ENCODE measurements around the gene FLVCR1.

Gene FLVCR1

GRCh38 chr1:212935387-212935981 is 77.4 kb downstream of the FLVCR1 start:
- ChIA-PET POLR2A (ENCODE audit: low non-redundant PET) (no interaction called here), CTCF (no interaction called here)
- no peak overlapping the region for H3K27ac ChIP-seq
- DNase-seq (ENCODE audit: low spot score), result no peak
- TF ChIP-seq CTCF (conservative IDR thresholded peaks at IDR 0.05; ENCODE audit: low read depth), result no peak

DNA sequence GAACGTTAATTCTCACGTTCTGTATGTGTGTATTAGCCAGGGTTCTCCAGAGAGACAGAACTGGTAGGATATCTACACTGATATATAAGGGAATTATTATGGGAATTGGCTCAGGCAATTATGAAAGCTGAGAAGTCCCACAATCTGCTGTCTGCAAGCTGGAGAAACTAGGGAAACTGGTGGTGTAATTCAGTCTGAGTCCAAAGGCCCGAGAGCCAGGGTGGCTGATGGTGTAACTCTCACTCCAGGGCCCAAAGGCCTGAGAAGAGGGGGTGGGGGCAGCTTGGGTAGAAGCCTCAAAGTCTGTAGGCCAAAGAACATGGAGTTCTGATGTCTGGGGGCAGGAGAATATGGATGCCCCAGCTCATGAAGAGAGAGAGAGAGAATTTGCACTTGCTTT is 79.0 kb downstream of the FLVCR1 start:
- H3K27ac ChIP-seq, result no peak overlapping the region
- ChIA-PET POLR2A (ENCODE audit: low non-redundant PET) (no interaction called here), CTCF (interaction anchor here (0.6 kb wide), 1 partner anchor 482 kb away, joined by 4 read pairs; no protein-coding TSS in a partner anchor)
- no peak for TF ChIP-seq CTCF (conservative IDR thresholded peaks at IDR 0.05; ENCODE audit: low read depth)
- DNase-seq (ENCODE audit: low spot score), result no peak

- POLR2A ChIA-PET (ENCODE audit: low non-redundant PET), result no interaction called here
- H3K27ac ChIP-seq, result no peak overlapping the region
- CTCF ChIA-PET, result interaction anchor here (0.5 to 0.7 kb wide), 4 partner anchors 14 to 274 kb away, joined by 3 to 4 read pairs (median 3); no protein-coding TSS in a partner anchor
- TF ChIP-seq CTCF (conservative IDR thresholded peaks at IDR 0.05; ENCODE audit: low read depth), result no peak
- DNase-seq (ENCODE audit: low spot score), result no peak
These were observed 80.8 kb downstream of the FLVCR1 start for GRCh38 chr1:212938846-212939245.

DNA sequence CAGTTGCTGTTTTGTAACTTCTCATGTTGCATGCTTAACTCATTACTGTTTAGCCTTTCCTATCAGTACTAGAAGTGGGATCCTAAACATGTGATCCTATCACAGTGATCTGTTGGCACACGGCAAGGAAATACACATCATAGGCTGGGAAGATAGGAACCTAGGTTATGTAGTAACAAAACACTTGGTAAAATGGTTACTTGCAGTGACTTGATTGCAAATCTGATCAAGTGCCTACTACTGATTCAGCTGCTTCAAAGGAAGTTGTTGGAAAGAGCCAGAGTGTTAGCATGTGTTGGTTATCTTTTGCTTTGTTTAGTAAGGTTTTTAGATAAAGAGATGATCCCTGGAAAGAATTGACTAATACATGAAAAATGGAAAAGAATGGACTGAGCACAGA is 83.4 kb downstream of the FLVCR1 start:
- ChIA-PET POLR2A (ENCODE audit: low non-redundant PET) (no interaction called here), CTCF (no interaction called here)
- no peak for TF ChIP-seq CTCF (conservative IDR thresholded peaks at IDR 0.05; ENCODE audit: low read depth)
- no peak overlapping the region for H3K27ac ChIP-seq
- no peak for DNase-seq (ENCODE audit: low spot score)

DNA sequence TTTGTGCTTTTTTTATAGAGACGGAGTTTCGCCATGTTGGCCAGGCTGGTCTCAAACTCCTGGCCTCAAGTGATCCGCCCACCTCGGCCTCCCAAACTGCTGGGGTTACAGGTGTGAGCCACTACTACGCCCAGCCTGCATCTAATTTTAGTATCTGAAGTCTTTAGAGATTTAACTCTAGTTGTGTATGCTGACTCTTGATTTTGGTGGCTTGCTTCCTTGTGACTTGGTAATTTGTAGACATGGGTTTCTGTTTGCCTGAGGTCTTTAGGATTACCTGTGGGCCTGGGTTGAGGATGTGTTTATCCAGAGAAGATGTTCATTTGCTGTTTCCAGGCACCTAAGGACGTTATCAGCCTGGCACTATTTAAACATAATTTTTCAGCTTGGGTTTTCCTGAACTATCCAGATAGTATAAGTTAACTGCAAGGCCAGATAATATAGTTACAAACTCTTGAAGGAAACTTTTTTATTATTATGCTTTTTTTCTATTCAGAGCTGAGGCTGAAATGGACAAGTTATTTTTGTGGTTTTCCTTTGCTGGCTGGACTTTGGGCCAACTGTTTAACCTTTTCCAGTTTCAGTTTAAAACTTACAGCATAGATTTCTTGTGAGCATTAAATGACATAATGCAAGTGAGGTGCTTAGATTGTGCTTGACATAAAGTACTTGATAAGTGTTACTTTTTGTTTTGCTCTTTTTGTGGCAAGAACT is 84.8 kb downstream of the FLVCR1 start:
- CTCF ChIA-PET, result no interaction called here
- no peak overlapping the region for H3K27ac ChIP-seq
- DNase-seq (ENCODE audit: low spot score), result no peak
- POLR2A ChIA-PET (ENCODE audit: low non-redundant PET), result no interaction called here
- TF ChIP-seq CTCF (conservative IDR thresholded peaks at IDR 0.05; ENCODE audit: low read depth), result no peak

GRCh38 chr1:212943393-212943710 is 85.3 kb downstream of the FLVCR1 start:
- no peak for DNase-seq (ENCODE audit: low spot score)
- no peak overlapping the region for H3K27ac ChIP-seq
- ChIA-PET POLR2A (ENCODE audit: low non-redundant PET) (no interaction called here), CTCF (no interaction called here)
- no peak for TF ChIP-seq CTCF (conservative IDR thresholded peaks at IDR 0.05; ENCODE audit: low read depth)
